Stimulated activated CD8-positive, alpha-beta memory T cell treated with anti-CD3 and anti-CD28 coated beads, Interleukin-15, amount 100 ng/mL, for 4 hours (primary cell): ENCODE measurements around the gene GLI2.

ENCODE experiments used
- DNase-seq, 2 donors: peaks; one replicate each; pipeline ENCODE4 v3.0.0-alpha.2; 2020; ENCODE audit warnings: low read depth in 2 of 2

GLI2 gene

DNA sequence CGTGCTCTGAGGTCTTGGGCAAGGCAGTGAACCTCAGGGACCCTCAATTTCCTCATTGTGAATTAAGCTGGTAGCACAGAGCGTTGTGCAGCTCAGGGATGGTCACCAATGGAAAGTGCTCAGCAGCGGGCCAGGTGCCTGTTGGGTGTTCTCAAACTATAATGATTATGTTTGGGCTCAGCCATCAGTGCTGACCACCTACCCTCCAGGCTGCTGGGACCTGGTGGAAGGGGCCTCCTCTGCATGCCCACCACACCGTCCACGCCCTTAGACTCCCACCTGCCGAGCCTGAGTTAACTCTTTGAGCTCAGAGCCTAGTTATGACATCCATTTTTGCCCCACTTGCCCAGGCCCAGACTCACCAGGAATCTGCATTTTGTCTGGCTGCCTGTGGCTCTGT lies 35.0 kb downstream of the GLI2 start:
- no peak for DNase-seq

DNA sequence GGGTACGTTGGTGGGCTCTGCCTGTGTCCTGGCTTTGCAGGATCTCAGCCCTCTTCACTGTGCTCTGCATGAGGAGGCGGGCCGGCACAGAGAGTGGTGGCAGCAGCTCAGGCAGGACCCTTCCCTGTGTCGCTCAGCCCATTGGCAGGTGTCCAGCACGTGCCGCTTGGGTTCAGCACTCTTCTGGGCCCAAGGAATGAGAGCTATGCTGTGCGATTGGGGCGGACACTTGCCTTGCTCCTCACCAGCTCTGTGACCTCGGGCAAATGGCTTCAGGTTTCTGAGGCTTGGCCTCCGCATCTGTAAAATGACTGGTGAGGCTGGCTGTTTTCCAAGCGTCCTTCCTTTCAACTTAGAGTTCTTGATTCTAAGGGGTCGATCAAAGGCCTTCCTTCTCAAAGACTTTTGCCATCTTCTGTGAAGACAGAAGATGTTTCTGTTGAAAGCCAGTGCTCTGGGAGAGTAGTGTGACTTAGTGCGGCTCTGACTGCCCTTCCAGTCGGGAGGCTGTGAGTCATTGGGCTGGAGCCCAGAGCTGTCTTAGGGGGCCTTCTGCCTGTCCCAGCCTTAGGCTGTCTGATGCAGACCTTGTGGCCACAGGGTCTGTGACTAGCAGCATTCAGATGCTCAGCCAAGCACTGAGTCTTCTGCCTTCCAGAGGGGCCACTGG lies 35.6 kb downstream of the GLI2 start:
- DNase-seq = no peak

DNA sequence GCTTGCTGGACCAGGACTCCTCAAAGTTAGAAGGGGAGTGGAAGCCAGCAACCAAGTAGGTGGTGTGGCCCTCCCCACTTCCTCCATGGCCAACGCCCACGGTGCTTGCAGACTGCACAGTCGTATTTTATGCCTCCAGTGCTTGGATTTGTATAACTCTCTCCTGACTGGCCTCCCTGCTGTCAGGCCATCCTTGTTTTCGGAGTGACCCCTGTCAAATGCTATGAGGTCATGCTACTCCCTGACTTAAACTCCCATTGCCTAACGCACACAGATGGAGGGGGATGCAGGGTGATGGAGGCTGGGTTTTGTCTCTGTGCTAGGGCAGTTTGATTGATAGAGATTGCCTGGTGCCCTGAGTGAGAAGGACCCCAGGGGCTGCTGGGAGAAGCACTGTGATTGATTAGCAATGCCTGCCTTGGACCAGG lies 36.1 kb downstream of the GLI2 start:
- no peak for DNase-seq

DNA sequence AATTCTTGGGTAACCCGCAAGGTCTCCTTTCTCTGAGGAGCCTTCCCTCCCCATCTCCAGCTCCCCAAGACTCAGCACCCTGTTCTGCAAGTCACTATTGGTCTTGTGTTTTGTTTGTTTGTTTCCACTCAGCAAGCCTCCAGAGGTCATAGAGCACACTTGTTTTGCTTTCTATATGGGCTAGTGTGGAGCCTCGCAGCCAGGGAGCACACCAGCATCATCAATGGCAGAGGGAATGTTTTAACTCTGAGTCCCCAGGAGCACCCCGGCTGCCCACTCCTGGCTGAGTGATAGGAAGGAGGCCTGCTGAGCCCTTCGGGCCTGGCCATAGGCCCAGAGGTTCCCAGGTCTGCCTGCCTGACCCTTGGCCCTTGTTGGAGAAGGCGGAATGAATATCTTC lies 36.6 kb downstream of the GLI2 start:
- DNase-seq = no peak

DNA sequence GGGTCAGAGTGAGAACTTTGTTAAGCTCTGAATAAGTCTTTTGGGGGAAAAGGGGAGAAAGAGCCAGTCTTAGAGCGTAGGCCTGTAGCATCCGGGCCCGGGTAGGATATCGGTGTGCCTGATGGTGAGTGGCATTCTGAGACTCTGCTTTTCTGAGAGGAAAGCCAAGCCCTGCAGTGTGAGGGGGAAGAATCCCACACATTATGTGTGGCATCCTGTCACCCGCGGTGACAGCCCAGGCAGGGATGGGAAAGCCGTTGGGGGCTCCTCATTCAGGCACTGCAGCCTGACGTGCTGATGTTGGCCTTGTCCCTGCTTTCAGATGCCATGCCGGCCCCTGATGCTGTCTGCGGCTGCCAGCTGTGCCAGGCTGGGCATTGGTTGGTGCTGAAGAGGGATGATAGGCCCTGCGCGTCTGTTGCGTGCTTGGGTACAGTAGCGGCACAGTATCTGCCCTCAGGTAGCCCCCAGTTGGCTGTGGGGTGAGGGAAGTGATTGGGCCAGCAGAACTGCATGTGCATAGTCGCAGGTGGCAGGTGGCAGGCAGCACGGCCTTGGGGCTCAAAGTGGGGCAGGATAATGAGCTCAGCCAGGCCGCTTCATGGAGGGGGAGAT lies 37.6 kb downstream of the GLI2 start:
- no peak for DNase-seq

DNA sequence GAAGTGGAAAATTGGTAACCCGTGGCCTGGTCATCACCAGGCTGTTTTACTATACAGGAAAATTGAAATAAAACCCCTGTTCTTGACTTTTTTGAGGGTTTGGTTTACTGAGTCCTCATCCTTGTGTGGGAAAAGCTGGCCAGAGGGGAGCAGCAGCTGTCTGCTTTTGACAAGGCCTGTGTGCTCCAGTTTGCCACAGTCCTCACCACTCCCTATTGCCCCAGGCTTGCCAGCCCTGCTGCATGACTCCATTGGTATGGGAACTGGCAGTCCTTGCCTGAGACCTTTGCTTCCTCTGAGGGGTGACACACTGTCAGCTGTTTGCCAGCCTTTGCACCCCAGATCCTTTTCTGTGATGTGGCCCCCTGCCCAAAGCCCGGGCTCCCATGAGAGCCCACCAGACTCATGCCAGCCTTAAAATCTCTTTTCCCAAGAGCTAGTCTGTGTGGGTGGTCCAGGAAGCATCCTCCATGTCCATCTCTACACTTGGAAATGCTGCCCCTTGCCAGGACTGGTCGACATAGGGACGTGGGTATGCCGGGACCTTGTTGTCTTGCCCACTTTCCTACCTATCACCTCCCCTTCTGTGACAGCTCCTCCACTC lies 39.0 kb downstream of the GLI2 start:
- DNase-seq = no peak

DNA sequence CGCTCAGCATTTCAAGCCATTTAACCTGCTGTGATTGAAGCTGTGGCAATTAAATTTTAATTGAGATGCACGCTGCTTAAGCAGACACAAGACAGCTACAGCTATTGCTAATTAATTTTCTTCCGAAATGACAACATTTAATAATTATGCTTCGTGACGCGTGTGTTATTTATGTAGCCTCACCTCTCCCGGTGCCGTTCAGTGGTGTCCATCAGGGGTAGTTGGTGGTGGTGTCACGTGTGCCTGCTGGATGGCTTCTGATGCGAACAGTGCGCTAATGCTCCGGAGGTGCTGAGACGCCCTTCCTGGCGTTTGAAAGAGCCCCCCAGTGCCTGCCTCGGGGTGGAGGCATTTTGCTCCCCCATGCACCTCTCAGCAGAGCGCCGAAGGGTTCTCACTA lies 39.5 kb downstream of the GLI2 start:
- DNase-seq = no peak

DNA sequence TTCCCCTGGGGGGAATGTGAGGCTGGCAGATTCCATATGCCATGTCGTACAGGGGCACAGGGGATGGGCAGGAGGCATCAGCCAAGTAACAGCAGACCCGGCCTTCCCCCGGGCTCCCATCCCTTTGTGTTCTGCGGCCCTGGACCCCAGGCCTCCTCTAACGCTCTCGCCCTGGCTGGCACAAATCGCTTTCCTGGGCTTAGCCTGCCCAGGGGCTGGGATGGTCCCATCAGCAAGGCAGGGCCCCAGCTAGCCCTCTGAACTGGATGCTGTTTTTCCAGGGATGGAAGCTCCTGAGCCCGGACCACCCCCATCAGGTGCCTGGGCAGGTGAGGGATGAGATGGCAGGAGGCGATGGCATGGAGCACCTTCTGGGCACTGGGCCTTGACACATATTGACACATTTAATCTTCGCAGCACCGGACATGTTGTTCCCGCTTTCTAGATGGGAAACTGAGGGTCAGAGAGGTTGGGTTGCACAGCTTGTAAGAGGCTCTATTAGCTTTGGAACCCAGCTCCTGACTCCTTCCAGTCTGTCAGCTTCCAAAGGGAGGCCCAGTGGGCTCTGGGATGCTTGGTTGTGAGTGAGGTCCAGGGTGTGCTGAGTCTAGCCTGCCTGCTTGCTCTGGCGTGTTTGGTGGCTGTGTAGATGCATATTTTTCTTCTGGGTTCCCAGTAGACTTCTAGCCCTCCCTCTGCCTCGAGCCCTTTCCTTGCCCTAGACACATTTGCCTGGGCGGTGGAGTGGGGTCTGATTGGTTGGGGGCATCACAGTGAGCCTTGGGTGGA lies 40.3 kb downstream of the GLI2 start:
- DNase-seq = no peak

DNA sequence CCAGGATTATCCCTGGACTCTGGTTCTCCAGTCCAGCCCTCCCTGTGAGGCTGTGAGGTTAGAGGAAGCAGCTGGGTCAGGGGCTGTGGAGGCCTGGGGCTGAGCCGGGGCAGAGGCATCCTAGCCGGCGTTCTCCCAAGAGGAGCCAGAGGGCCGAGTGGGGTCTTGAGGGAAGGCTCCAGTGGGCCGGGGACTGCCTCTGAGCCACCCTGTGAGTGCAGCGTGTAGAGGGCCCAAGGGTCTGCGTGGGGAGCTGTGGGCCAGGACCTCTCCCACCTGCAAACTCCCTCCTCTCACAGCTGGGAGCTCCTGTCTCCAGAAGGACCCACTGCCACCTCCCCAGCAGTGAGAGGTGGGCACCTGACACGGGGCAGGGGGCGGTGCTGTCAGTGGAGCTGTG lies 41.0 kb downstream of the GLI2 start:
- DNase-seq = no peak

DNA sequence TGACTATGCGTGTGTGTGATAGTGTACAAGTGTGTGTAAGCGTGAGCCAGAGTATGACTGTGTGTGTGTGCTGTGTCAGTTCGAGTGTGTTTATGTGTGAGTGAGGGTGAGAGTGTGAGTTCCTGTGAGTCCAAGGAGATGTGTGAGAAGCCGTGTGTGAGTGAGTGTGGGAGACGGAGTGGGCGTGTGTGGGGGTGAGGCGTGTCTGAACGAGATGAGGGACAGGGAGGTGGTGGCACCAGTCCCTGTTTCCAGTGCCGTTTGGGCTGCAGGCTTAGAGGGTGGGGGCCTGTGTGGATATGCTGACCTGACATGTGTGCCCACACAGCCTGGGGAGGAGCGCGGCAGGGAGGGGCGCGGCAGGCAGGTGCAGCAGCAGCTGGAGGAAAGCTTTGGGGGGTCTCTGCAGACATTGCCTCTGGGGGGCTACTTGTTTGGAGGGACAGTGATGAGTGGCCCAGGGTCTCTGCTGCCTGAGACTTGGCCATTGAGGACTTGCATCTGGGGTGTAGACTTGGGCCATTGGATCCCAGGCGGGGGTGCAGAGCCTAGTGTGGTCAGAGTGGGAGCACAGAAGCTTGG lies 41.6 kb downstream of the GLI2 start:
- no peak for DNase-seq

DNA sequence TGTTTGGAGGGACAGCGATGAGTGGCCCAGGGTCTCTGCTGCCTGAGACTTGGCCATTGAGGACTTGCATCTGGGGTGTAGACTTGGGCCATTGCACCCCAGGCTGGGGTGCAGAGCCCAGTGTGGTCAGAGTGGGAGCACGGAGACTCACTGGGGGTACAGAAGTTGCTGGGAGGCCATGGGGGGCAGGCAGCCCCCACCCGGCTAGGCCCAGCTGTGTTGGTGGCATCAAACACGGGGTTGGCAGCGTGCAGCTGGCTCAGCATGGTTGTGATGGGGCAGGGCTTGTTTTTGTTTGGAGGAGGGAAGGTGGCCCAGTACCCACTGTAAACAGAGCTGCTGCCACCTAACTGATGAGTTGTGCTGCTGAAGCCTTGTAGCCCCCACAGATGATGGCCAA lies 42.1 kb downstream of the GLI2 start:
- no peak for DNase-seq

DNA sequence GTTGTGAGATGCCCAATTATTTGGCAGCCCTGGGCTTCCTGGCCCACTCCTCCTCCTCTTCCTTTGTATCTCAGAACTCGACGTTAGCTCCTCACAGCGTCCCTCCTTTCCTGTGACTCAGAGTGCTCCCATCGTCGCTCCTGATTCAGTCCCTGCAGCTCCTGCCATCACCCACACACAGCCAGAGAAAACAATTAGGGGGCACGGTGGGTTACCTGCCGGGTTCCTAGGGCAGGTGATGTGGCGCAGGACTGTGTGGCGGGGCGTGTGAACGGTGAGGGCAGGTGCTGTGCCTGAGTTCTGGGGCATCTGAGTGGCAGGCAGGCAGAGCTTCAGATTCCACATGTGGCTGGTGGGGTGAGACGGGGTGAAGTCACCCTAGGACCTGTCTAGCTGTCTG lies 42.6 kb downstream of the GLI2 start:
- no peak for DNase-seq

DNA sequence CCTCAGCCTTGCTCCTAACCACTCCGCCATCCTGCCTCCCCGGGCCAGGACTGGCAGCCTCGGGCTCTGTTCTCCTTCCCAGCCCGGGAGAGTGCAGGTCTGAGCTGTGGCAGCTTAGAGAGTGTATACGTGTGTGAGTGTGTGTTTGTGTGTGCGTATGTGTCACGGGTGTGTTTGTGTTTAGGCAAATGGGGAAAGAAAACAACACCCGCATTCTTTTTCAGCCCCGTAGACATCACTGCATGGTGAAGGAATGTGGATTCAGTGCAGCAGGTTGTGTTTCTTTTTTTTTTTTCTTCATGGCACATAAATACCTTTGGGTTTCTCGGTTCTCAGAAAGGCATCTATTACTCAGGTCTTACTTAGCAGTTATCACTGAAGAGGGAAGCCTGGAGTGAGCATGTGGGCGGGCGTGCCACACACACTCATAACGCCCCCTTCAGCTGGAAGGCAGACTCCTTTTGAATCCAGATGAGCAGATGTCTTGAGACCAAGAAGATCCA lies 44.2 kb downstream of the GLI2 start:
- no peak for DNase-seq

DNA sequence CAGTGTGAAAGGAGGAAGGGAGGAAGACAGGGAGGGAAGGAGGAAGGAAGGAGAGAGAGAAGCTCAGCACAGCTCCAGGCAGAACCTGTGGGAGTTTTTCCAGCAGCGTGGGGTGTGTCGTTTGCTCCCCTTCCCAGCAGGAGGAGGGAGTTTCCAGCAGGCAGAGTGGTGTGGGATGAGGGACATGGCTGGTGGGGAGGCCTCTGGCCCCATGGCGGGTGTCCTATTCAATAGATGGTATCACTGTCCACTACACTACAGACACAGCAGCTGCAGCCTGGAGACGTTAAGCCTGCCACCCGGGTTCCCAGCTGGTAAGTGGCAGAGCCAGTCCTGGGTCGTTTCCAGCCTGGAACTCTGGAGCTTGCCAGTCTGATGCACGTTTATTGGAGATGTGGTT lies 44.7 kb downstream of the GLI2 start:
- DNase-seq = no peak

DNA sequence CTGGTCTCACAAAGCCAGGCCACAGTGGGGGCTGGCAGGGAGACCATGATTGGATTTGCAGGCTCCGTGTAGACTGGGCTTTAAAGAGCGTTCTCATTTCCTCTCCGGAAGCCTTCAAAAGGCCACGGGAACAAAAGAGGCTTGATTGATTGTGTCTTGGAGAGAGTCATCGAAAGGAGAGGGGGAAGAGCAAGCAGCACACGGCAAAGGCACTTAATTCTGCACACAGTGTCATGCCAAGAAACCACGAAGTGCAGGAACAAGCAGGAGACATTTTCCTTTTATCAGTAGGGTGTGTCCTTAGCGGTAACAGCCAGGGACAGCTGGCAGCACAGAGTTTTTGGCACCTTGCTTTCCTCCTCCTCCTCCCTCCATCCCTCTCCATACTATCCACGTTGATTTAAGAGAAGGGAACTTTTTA lies 47.7 kb downstream of the GLI2 start:
- no peak for DNase-seq

DNA sequence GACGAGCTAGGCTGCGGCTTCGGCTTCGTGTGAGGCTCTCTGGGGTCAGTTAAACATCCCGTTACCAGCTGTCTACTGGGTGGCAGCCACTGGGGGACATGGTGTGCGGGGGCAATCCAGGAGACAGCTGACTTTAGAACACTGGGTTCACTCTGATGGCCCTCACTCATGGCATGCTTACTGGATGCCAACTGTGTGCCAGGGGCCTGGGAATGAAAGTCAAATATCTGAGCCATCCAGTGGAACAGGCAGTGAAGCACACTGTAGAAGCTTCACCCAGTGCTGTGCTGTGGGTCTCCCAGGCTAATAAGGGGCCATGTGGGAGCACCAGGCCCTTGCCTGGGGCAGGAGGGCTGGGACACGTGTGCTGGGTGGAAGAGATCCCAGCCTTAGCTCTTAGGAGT lies 48.3 kb downstream of the GLI2 start:
- DNase-seq = no peak
